HG02884 (cell line): ENCODE results near the gene TNIK.

ENCODE experiments used
- ATAC-seq: cut with Tn5 transposase; IDR thresholded peaks from one replicate; pipeline ENCODE4 v1.9.1; 2021; ENCODE audit warnings: mild to moderate bottlenecking, moderate library complexity; ENCODE audit not compliant: unreplicated experiment

The TNIK gene

GRCh38 chr3:171459942-171460724, at the start of gene TNIK:
Gene TNIK (minus strand): TSS chr3:171460405. CDS start chr3:171460063, 342 bp downstream.
- ATAC-seq, result peak; percentile 67

- no peak for ATAC-seq
Observed at GRCh38 chr3:171508676-171509075, 48.5 kb upstream of the TNIK start.

DNA sequence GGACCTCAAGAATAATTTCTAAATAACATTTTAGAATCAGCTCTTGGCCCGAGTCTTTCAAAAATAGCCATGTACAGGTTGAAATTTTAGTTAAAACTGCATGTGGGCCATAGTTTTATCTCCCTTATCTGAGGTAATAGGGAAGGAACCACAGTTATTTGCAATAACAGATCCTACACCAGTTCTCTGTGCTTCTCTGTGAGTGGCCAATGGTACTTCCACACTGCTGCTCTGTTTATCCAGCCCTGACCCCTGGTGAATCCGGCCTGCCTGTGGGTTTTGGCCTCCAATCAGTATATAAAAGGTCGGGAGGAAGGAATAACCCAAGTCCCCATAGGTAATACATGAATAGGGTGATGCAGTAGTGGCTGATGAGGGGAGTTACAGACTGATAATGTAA, 48.0 kb upstream of the TNIK start:
- no peak for ATAC-seq

DNA sequence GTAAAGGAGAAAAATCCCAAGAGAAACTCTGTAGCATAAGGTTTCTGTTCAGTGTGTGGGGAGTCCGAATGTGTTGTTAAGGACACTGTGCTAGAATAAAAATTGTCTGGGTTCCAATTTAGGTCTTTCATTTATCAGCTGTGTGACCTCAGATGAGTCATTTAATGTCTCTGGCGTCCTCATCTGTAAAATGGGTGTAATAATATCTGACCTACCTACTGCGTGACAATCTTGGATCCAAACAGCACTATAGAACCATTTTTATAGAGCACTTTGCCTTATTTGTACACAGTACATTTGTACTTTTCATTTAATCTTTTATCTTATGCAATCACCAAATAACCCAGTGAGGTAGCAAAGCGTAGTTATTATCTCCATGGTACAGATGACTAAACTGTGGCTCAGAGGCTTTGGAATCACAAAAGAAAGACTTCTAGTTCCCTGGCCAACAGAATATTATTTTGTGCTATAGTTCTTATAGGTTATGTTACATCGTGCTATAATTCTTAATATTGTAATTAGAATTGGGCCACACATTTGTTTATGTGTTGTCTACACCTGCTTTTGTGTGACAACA, 46.6 kb upstream of the TNIK start:
- ATAC-seq, result no peak

DNA sequence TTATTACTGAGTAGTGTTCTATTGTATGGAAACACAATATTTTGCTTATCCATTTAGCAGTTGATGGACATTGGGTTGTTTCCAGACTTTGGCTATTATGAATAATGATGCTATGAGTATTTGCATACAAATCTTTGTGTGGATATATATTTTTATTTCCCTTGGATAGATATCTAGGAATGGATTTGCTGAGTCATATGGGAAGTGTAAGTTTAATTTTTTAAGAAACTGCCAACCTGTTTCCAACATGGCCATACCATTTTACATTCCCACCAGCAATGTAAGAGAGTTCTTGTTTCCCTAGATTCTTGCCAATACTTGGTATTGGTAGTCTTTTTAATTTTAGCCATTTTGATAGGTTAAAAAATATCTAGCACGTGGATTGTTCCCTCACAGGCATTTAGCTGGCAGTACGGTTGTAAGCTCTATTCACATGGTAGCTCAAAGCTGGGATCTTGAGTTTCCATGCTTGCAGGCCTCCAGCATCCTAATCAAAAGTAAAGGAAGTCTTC, 45.7 kb upstream of the TNIK start:
- no peak for ATAC-seq

DNA sequence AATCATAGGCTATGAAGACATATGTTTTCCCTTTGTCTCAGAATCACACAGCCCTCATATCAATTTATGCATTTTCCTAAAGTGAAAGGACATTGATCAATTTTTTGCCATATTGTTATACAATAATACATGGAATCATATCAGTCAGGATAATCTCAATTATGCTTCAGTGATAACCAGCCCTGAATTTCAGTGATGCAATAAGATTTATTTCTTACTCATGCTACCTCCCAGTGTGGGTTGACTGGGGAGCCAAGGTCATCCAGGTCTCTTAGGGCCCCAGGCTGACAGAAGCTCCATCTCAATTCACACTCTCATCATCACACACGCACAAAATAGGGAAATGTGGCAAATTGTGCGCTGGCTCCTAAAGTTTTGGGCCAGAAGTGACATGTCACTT, 44.2 kb upstream of the TNIK start:
- no peak for ATAC-seq

DNA sequence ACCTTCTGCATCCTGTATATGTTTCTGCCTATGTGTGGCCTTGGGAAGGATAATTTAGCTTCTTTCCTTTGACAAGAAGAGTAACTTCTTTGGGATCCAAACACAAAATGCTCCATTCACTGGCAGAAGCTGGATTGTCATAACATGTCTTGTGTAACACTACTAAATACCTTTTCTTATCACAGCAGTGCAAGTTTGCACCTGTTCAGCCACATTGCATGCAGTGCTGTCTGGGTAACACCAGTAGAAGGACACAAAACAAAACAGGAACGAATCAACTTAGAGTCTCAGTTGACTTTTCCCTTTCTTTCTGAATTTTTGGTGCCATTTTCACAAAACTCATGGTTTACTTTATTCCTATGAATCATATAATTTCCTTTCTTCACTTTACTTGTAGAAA, 43.6 kb upstream of the TNIK start:
- ATAC-seq, result no peak

DNA sequence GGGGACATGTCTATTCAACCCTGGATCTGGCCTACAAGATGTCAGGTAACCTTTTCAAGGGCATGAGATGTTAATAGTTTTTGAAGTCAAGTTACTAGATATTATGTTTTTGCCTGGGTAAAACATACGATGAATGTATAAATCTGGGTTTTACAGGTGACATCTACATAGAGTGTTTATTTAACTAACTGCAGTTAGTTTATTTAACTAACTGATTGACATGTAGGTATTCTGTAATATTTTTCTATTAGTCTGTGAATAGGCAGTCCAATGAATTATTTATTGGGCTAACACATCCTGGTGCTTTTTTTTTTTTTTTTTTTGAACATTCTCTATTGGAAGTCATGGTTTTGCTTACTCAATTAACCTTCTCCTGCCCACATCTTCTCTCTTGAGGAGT, 38.7 kb upstream of the TNIK start:
- ATAC-seq, result no peak

GRCh38 chr3:171497468-171497867, 37.3 kb upstream of the TNIK start:
- no peak for ATAC-seq

DNA sequence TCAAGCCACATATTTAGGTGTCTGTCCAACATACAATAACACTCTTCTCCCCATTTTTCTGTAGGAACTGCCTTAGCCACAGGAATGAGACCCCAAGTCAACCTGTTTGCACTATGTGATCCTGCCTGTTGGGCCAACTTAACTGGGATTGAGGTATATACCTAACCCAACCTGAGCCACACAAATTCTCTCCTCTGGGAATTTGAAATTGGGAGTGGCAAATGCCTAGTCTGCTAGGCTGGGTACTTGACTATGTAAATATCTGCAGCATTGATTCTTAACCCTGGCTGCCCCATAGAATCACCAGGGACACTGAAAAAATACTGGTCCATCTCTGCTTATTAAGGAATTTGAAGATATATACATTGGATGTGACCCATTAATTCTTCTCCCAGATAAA, 35.2 kb upstream of the TNIK start:
- ATAC-seq, result no peak

DNA sequence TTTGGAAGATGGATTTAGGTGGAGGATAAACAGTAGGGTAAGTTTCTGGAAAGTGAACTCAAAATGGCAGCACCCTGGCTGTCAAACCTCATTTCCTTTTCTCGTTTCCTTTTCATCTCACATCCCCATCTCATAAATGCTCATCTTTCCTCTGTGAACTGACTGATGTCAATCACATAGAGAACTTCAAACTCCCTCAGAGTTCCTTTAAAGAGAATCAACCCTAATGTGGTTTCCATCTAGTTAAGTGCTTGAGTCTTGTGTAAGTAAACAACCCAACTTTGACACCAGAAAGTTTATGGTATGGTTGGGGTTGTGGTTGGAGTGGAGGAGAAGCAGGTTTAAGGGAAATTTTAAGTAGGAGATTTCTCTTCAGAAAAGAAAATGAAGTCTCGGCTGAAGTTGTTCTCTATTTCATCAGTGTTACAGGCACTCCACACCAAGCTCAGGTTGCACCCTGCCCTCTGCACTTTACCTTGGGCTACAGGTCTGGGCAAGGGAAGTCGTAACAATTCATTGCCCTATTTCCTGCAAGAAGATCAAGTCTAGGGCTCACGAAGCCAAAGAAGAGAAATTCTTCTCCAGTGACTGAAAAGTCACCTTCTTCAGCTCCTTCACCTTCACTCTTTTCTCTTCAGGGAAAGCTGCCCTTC, 34.4 kb upstream of the TNIK start:
- ATAC-seq, result no peak

DNA sequence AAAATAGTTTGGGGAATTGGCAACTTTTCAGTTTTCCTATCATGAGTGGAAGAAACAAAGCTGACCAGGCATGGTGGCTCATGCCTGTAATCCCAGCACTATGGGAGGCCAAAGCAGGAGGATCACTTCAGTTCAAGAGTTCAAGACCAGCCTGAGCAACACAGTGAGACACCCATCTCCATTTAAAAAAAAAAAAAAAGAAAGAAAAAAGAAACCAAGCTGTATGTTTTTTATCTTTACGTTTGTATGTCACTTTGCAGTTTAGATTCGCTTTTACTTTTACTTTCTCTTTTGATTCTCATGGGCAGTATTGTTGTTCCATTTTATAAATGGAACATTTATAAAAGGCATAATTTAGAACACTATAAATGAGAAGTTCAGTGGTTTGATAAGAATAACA, 31.2 kb upstream of the TNIK start:
- no peak for ATAC-seq

DNA sequence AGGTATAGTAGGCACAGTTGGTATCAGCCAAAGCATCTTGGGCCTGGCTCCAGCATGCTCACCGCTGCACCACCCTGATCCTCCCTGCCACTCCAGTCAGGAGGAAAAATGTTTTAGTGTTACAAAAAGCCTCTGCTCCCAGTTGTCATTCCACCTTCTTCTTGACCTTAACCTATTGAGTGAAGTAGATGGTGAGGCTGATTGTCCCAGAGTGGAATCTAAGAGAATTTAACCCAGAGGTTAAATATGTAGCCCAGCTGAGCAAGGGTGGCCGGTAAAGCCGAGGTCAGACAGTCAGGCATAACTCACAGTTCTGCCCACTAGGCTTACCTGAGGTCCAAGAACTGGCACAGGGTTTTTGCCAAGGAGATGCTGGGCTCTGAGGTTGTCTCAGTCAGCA, 30.7 kb upstream of the TNIK start:
- ATAC-seq, result no peak

- no peak for ATAC-seq
Observed at GRCh38 chr3:171489348-171489747, 29.1 kb upstream of the TNIK start.

DNA sequence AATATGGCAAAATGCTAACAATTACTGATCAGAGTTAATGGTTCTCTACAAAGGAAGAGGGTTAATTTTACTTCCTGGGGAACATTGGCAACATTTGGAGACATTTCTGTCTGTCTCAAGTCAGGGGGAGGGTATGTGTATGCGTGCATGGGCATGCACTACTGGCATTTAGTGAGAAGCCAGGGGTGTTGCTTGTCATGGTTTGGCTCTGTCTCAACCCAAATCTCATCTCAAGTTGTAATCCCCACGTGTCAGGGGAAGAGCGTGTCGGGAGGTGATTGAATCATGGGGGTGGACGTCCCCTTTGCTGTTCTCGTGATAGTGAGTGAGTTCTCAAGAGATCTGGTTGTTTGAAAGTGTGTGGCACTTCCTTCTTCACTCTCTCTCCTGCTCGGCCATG, 28.3 kb upstream of the TNIK start:
- ATAC-seq, result no peak

- ATAC-seq, result no peak
Observed at GRCh38 chr3:171487382-171487781, 27.2 kb upstream of the TNIK start.

- no peak for ATAC-seq
Observed at GRCh38 chr3:171485338-171485737, 25.1 kb upstream of the TNIK start.

- ATAC-seq, result no peak
Observed at GRCh38 chr3:171481011-171481410, 20.8 kb upstream of the TNIK start.

GRCh38 chr3:171480526-171480925, 20.3 kb upstream of the TNIK start:
- peak; percentile 78 for ATAC-seq

- no peak for ATAC-seq
Observed at GRCh38 chr3:171476532-171477102, 16.4 kb upstream of the TNIK start.

GRCh38 chr3:171472552-171472951, 12.3 kb upstream of the TNIK start:
- ATAC-seq, result no peak
